Glomerular visceral epithelial cell (primary cell): ENCODE measurements around the gene RAB5A.
"Not testable (repeated sequence)": the region's sequence is repeated elsewhere in the genome, so short reads cannot be mapped to it uniquely, and the experiment has no call there.

Experiments
- DNase-seq: peaks from one replicate; pipeline ENCODE4 v3.0.0-alpha.2; 2016; ENCODE audit errors: extremely low spot score

RAB5A gene

GRCh38 chr3:19947549-19948225, 790 bp downstream of the RAB5A start:
- peak; percentile 35 for DNase-seq

DNA sequence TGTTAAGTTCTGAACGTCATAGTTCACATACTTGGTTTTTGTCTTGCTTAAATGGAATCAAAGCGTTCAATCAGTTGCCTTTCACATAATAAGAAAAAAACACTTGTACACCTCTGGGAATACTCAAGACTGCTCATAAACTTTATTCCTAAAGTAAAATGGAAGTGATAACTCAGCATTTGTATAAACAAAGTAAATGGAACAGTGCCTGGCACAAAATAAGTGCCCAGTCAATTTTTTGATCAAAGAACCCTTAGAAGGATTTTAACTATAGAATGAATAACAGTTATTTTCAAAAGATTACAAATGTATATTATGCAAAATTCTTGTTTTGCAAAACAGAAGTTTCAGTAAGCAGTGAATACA, 1.3 kb downstream of the RAB5A start:
- no peak for DNase-seq

GRCh38 chr3:19950316-19950715, 3.4 kb downstream of the RAB5A start:
- no peak for DNase-seq

- DNase-seq, result no peak
These were observed 7.8 kb downstream of the RAB5A start for GRCh38 chr3:19954676-19955075.

DNA sequence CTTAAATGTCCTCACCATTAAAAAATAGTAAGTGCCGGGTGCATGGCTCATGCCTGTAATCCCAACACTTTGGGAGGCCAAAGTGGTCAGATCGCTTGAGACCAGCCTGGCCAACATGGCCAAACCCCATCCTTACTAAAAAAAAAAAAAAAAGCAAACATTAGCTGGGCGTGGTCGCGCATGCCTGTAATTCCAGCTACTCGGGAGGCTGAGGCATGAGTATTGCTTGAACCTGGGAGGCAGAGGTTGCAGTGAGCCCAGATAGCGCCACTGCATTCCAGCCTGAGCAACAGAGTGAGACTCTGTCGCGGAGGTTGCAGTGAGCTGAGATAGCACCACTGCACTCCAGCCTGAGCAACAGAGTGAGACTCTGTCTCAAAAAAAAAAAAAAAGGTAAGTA, 10.5 kb downstream of the RAB5A start:
- DNase-seq, result not testable (repeated sequence)

DNA sequence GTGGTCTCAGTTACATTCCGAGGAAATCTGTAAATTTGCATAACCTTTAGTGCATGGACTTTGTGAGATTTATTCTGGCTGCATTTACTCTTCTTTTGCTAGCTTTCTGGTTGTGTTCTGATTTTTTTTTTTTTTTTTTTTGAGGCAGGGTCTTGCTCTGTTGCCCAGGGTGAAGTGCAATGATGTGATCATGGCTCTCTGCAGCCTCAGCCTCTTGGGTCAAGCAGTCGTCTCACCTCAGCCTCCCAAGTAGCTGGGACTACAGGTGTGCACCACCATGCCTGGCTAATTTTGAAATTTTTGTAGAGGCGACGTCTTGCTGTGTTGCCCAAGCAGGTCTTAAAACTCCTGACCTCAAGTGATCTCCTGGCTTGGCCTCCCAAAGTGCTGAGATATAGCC, 12.6 kb downstream of the RAB5A start:
- no peak for DNase-seq

- no peak for DNase-seq
These were observed 13.8 kb downstream of the RAB5A start for GRCh38 chr3:19960696-19961095.

- no peak for DNase-seq
These were observed 15.1 kb downstream of the RAB5A start for GRCh38 chr3:19961960-19962359.

DNA sequence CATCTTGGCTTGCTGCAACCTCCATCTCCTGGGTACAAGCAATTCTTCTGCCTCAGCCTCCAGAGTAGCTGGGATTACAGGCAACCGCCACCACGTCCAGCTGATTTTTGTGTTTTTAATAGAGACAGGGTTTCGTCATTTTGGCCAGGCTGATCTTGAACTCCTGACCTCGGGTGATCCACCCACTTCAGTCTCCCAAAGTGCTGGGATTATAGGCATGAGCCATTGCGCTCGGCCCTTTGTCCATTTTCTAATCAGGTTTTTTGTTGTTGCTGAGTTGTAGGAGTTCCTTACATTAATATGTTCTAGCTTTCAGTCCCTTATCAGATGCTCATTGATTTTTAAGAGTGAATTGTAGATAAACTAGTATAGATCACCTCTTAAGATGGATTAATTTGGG, 20.3 kb downstream of the RAB5A start:
- DNase-seq, result no peak

DNA sequence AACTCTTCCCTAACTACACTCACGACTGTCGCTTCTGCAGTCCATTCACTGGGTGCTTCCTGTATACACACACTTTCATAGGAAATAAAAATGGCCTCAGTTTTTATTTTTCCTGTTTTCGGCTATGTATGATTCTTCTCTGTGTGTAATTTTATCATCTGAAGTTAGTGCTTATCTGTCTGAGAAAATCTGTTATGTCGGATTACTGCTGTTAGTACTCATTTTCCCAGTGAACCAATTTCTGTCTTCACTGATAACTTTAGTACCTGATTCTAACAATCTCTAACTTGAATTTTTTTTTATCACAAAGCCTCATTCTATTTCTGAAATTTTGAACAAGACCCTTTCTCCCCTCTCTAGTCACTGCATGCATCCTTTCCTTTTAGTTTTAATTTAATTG, 20.9 kb downstream of the RAB5A start:
- DNase-seq, result no peak

DNA sequence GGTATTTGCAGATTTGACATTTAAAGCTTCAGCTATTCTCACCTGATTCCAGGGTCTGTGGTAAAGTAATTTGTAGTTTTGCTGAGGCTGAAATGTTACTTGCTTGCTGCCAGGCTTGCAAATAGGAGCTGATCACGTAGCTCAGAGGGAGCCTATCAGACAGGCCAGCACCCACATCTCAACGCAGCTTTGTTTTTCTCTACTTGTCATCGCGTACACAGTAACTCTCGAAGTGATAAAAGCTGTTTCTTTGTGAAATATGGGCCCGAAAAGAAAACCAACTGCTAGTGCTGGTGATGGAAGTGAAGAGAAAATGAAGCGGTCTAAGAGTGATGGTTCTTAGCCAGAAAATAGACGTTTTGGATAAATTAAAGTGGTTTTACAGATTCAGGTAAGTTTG, 23.4 kb downstream of the RAB5A start:
- DNase-seq, result no peak

DNA sequence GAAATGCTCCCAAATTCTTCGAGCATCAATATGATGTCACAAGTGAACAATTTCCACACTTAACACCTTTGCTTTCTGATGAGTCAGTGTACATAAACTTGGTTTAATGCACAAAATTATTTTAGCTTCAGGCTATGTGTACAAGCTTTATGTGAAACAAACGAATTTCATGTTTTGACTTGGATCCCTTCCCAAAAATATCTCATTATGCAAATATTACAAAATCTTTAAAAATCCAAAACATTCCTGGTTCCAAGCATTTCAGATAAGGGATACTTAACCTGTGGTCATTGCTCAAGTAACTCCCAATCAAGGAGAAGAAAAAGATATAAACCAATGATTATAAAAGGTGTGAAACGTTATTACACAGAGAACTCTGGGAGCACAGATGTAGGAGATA, 25.2 kb downstream of the RAB5A start:
- peak; percentile 1 for DNase-seq

- DNase-seq, result not testable (repeated sequence)
These were observed 42.0 kb downstream of the RAB5A start for GRCh38 chr3:19988904-19989303.

- no peak for DNase-seq
These were observed 47.9 kb downstream of the RAB5A start for GRCh38 chr3:19994796-19995195.

DNA sequence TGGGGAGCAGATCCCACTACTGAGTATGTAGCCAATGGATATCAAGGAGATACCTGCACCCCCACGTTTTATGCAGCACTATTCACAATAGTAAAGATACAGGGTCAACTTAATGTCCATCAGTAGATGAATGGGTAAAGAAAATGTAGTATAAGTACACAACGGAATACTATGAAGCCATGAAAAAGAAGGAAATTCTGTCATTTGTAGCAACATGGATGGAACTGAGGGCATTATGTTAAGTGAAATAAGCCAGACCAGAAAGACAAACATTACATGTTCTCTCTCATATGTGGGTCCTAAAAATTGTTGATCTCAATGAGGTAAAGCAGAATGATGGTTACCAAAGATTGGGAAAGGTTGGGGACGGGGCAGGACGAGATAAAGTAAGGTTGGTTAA, 50.6 kb downstream of the RAB5A start:
- DNase-seq, result no peak

DNA sequence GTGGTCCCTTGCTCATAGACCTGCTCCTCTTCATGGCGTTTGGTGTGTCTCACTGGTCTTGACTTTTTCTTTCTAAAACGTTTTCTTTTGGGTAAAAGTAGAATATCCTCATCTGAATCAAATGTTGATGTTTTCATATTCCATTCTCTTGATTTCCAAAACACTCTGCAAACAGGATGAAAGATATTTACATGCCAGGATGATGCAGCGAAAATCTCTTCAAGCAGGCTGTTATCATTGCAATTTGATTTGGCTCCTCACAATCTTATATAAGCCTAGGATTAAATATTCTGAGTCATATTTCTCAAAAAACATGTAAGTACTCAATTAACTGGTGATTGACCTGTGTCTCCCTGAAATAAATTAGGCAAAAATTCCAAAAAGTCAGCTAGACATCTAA, 55.0 kb downstream of the RAB5A start:
- no peak for DNase-seq

DNA sequence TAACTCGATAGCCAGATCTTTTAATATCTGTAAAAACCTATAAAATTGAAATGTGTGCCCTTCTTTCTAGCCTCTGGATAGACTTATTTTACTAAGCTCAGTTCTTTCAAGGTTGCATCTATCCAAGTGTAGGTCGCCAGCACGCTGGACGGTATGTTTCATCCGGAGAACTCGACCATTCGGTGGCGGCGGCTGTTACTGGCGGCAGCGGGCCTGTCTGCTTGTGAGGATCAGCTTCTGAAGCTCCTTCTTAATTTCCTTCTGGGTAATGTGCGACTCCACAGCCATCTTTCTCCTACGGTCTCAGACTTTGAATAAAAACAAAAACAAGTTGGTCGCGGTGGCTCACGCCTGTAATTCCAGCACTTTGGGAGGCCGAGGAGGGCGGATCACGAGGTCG, 61.1 kb downstream of the RAB5A start:
- DNase-seq, result no peak

GRCh38 chr3:20008646-20009045, 61.7 kb downstream of the RAB5A start:
- DNase-seq, result no peak

GRCh38 chr3:20012164-20012563, 65.3 kb downstream of the RAB5A start, which contains the start of gene PP2D1:
PP2D1 (minus strand) TSS chr3:20012264; CDS start chr3:20012072, 192 bp downstream.
- no peak for DNase-seq

DNA sequence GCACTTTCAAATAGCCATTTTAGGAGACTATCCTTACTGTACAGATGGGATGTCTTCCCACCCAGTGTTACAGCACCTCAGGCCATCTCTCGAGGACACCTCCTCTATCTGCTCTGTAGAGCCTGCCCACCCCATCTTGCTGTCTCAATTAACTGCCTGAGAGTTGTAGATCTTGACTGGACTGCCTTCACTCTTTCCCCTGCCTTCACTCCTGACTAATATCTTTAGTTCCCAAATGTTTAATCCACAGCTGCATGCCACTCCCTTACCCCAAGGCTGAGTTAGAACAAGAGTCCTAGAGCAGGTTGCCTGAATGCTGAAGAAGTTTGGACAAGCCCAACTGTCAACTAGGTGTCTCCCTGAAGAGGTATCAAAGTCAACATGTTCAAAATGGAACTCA, 66.5 kb downstream of the RAB5A start:
- DNase-seq, result no peak

- DNase-seq, result no peak
These were observed 68.6 kb downstream of the RAB5A start for GRCh38 chr3:20015525-20015924.

DNA sequence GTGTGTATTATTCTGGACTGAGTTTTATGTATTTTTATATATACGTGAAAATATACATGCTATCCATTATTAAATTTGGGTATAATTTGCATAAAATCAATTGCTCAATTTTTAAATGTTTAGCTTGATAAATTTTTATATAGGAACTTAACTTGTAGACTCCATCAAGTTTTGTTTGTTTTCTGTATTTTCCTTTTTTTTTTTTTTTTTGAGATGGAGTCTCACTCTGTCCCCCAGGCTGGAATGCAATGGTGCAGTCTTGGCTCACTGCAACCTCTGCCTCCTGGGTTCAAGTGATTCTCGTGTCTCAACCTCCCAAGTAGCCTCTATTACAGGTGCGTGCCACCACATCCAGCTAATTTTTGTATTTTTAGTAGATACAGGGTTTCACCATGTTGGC, 69.2 kb downstream of the RAB5A start:
- not testable (repeated sequence) for DNase-seq

DNA sequence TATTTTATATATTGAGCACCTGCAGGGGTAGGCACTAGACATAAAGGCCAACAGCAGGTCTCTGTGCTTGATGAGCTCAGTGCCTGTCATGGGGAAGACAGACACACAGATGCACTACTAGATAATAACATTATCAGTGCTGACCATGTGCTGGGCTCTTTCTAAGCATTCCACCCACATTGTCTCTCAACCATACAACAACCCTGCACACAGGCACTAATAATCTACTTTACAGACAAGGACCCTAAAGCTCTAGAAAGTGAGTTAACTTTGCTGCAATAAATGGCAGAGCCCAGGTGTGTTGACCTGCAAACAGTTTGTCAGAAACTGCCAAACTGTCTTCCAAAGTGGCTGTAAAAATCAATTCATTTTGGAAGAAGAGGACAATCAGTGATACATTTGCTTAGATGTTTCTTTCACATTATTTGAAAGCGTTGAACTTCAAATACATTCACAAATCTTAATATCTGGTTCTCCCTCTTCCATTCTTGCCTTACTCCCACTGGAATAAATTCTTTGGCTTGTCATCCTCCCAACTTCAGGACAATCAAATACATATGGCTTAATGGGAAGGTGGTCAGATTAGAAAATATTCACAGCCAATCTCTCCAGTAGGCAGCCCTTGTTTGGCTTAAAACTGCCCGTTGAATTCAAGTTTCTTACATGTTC, 76.2 kb downstream of the RAB5A start:
- no peak for DNase-seq
